UCSD-AML1 (cell line): ENCODE results near the gene DAZAP1.
A peak's percentile ranks its signal among the peaks of the same experiment; 100 is the strongest.
"Not testable (repeated sequence)": the region's sequence is repeated elsewhere in the genome, so short reads cannot be mapped to it uniquely, and the experiment has no call there.

Experiments used
- DNase-seq: peaks from one replicate; lab custom pipeline; 2025; ENCODE audit not compliant: unreplicated experiment; lab: John Stamatoyannopoulos, UW

The DAZAP1 gene

DNA sequence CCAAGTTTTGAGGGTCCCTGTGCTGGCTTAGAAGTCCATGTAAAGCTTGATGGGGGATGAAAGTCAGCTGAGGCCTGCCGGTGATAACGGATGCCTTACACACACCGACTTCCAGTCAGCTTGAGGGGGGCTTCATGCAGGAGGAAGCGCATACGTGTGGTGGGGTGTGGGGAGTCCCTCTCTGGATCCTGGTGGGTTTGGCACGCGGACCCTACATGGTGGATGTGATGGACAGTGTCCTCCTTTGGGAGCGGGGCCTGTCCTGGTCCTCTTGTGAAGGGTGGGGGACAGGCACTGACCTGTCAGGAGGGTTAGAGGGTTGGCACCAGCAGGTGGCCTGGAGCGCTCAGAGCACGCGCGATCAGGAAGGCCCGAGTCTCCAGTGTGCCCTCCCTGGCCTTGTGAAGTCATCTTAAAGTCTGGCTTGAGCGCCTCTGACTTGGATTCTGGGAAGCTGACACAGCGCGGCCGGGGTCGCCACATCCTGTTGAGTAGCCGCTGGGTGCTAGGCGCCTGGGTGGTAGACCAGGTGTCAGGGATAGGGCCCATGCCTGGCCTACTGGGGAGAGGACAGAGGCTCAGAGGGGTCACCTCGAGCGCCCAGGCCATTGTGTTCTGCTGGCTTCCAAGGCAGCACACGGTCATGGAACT is 2.9 kb downstream of the DAZAP1 start:
- peak; percentile 53 for DNase-seq

DNA sequence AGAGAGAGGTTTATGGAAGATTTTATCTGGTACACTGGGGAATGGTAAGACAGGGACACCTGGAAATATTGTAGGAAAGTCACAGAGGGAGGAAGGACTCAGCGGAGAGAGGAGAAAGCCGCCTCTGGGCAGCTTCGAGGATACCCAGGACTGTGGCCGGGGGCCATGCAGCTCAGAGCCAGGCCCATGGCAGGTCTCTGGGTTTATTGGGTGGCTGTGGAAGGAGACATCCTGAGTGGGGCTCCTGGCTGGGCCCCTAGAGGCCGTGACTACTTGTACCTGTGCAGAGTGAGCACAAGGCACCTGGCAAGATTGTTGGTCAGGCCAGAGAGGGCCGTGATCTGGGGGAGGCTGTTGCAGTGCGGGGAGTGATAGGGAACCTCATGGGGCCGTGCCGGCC is 3.4 kb downstream of the DAZAP1 start:
- no peak for DNase-seq

DNA sequence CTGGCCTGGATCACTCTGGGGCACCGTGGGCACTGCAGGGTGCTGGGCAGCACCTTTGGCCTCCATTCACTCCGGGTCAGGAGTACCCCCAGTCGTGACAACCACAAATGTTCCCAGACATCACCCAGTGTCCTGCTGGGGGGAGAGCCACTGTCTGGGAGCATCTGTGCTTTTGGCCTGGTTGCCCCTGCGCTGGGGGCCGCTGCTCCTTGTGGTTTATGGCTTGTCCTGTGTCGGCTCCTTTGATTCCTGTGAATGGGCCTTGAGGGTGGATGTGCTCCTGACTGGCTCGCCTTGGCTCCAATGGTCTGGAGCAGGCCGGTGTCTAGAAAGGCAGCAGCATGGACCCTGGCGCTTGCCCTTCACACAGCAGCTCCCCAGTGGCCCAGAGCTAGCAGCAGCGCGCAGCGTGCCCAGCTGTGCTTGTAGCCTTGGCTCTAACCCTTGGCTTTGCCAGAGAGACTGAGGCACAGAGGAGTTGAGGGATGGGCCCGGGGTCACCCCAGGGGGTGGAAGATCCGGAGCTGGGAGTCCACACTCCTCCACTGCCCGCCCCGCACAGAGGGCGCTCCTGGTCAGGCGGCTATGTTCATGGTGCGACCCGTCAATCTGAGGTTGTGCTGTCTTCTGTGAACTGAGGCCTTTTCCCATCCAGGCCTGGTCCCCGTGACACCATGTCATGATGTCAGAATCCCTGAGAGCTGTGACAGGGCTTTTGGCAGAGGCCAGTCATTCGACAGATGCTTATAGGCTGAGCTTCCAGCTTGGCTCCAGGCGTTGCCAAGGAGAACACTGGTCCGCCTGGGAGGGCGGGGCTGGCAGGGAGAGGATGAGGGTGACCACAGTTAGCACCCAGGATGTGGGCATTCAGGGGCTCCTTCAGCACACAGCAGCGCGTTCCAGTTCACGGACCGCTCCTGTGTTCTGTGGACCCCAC is 4.1 kb downstream of the DAZAP1 start:
- DNase-seq = no peak

DNA sequence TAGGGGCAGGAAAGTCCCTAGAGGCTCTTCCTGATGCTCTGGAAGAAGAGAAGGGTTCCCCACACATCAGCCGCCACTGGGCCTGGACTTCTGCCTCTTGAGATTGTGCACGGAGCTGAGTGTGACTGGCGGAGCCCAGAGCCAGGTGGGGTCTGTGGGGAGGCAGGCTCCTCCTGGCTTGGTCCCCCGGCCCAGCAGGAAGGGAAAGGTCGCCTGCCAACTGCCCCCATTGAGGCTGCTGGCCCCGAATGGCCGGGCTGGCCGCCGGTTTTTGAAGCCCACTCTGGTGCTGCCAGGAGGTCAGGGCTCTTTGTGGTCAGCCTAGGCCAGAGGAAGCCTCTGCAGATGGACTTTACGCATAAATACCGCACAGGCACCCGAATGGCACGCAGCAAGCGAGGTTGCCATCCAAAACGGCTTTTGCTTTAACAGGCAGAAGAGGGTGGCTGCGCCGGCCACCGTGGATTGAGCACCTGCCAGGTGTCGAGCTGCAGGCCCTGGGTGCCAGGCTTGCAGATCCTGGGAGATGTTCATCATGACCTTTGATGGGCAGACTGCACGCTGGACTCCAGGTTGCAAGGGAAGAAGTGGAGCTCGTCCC is 5.0 kb downstream of the DAZAP1 start:
- DNase-seq = no peak

DNA sequence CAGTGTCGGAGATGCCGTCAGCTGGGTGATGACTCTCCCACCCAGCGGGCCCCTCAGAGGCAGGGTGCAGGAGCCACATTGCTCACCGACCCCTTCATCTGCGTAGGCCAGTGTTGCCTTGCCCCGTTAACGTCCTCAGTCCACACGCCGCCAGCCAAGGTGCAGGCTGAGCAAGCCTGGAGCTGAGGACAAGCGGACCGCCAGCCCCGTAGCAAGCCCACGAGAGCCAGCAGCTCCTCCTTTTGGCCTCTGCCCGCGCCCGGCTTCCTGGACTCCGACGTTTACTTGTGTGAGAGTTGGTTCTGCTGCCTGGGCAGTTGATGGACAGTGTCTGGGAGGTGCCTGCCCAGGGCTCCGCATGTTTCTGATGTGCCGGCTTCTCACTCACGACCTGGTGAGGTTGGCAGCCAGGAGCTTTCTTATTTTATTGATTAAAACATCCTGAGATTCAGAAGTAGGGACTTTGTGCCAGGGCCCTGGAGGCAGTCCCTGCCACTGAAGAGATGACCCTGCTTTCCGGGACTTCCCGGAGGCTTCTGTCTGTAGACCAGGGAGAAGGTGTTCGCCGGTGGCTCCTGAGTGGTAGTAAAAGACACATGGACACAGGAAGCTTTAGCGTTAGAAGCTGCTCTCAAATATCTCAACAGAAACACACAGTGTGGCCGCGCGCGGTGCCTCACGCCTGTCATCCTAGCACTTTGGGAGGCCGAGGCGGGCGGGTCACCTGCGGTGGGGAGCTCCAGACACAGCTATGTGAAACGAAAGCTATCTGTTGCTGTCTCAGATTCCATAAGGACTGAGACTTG is 5.8 kb downstream of the DAZAP1 start:
- DNase-seq = no peak

DNA sequence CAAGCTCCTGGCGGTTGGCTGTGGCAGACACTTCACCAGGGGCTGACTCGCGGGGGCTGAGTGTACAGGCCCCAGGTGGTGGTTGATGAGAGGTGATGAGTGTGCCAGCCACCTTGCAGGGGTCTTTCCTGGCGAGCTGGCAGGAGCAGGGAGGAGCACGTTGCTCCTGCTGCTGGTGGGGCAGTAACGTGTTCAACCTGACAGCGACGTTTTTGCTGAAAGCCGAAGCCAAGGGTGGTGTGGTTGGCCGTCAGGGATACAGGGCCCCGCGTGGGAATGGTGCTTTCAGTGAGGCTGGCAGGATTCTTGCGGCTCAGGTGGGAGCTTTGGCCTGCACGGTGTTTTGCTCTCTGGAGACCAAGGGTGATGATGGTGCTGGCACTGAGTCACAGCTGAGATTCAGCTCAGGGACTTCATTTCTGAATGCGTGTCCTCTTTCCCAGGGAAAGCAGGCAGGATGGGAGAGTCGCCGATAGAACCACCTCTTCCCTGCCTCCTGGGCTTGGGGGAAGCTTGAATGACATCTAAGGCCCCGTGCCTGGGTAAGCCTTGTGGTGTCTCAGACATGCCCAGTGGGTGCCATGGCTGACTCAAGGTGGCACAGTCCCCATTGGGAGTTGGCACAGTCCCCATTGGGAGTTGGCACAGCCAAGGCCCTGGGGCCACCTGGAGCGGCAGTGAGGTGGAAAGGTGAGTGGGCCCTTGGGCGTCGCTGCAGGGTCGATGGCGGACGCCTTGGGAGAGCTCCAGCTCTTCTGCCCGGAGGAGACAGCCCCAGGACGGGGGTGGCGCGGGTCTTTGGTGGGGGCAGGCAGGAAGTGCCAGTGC is 8.8 kb downstream of the DAZAP1 start:
- no peak for DNase-seq

- DNase-seq = no peak
These were observed 9.8 kb downstream of the DAZAP1 start for GRCh38 chr19:1417145-1417544.

DNA sequence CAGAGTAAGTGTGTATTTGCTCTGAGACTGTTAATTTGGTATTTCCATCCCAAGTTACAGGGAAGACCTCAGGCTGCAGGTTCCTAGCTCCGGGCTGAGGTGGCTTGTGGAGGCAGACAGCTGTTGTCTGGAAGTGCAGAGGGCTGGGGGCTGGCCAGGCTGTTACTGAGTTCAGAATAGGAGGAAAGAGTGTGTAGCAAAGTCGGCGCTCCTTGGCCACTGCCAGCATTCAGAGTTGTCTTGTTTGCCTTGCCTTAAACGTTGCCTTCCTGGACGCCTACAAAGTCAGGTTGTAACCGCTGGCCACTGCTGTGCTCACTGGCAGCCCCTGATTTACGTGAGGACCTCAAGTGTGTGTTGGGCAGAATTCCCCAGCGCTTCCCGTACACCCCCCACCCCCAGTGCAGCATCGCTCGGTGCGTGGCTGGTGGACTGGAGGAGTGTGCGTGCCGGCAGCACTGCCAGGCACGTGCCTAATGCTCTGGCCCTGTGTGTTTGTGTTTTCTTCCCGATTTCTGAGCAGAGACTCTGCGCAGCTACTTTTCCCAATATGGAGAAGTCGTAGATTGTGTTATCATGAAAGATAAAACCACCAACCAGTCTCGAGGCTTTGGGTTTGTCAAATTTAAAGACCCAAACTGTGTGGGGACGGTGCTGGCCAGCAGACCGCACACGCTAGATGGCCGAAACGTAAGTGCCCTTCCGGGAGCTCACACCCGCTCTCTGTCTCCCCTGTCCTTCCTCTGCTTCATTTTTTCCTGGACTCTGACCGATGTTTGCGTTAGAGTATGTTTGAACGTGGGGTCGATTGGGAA is 10.5 kb downstream of the DAZAP1 start:
- DNase-seq = no peak

DNA sequence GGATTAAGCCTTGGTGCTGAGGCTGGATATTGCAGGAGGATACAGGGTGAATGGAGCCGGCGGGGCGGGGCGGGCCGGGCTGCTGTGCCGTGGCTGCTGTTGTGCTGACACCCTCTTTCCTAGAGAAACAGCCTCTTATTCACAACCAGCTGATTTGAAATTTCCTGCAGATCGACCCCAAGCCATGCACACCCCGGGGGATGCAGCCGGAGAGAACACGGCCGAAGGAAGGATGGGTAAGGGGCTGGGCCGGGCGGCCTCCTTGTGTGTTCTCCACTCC is 11.1 kb downstream of the DAZAP1 start:
- DNase-seq = no peak

GRCh38 chr19:1418951-1419738 is 11.8 kb downstream of the DAZAP1 start:
- no peak for DNase-seq

- DNase-seq = not testable (repeated sequence)
These were observed 12.7 kb downstream of the DAZAP1 start for GRCh38 chr19:1420085-1420484.

- no peak for DNase-seq
These were observed 13.2 kb downstream of the DAZAP1 start for GRCh38 chr19:1420590-1420989.

DNA sequence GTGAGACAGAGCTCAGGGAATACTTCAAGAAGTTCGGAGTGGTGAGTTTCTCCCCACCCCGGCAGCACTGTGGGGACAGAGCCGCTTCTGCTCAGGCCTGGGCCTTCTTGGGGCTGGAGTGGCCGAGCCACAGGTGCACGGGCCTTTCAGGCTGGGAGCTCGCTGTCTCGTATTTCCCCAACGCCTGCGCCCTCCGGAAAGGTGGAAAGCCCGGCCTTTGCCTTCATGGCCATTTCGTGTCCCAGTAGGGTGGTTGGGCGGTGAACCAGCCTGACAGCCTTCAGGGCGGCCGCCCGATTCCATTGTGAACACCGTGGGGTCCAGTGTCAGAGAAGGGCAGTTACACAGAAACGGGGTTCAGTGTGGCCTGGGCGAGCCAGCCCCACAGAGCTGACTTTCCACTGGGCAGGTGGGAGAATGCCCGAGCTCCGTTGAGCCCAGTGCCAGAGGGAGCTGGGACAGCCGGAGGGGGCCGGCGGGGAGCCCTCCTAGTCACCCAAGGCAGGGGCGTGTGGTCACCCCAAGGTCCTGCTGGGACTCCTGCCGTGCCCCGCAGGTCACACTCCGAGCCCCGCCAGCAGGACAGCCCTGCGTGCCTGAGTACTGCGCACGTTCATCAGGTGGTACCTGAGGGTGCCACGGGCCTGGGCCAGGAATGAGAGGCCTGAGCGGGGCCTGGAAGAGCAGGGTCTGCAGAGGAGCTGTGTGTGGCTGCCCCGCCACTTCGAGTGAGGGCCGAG is 14.0 kb downstream of the DAZAP1 start:
- DNase-seq = no peak

DNA sequence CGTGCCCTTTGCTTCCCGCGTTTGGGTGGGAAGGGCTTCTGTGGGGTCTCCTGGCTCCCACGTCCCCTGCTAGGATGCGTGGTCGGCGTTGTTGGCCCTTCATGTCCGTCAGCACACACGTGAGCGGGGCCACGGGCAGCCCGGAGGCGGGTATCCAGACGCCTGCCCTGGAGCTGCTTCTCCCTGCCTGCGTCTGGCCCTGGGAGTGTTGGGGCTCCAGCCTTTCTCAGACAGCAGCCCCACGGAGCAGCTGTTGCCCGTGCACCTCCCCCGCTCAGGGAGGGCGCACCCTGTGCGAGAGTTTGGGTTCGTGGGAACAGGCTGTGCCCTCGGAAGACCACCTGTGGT is 14.5 kb downstream of the DAZAP1 start:
- DNase-seq = no peak

GRCh38 chr19:1422360-1422759 is 15.0 kb downstream of the DAZAP1 start:
- no peak for DNase-seq

DNA sequence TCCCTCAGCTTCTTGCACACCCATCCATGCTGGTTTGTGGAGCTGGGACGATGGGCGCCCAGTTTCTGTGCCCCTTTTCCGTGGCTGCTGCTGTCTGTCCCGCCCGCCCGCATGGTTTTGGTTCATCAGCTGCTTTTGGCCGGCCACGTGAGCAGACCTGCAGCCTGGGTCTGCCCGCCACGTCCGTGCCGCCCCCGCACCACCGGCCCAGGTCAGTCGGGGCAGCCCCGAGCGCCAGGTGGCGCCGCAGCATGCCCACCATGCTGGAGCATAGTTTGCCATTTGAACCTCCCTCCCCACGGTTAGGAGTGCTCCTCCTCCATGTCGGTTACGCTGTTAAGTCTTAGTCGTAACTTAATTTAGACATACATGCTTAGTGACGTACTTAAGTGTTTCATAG is 15.6 kb downstream of the DAZAP1 start:
- DNase-seq = no peak

DNA sequence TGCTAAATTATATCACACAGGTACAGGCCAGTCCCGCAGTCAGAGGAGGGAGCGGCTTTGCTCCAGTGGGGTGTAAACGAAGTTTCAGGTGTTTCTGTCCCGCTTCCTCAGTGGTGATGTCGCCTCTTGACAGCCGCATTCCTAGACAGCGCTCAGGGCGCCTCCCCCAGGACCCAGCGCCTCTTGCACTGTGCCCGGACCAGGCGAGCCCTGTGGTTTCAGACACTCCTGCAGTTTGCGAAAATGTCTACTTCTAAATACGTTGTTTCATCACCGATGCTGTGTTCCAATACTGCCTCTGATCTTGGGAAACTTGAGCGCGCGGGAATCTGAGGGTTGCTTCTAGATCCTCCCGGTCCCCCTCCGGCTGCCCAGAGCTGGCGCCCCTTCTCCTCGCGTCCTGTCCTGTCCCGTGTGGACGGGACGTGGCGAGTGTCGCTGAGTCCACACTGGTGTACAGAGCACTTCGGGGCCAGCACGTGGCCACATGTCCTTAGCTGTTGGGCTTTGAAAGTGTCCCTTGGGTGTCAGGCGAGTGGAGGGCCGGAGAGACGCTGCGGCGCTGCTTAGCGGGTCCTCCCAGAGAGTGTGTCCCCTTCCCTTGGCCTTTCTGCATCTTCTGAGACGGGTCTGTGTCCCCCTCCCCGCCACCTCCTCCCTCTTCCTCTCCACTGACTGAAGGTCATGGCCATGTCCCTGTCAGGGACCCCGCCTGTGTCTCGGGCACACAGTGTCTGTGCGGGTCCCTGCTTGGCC is 16.2 kb downstream of the DAZAP1 start:
- DNase-seq = no peak
